ENCODE results near the gene NISCH.

The NISCH gene

DNA sequence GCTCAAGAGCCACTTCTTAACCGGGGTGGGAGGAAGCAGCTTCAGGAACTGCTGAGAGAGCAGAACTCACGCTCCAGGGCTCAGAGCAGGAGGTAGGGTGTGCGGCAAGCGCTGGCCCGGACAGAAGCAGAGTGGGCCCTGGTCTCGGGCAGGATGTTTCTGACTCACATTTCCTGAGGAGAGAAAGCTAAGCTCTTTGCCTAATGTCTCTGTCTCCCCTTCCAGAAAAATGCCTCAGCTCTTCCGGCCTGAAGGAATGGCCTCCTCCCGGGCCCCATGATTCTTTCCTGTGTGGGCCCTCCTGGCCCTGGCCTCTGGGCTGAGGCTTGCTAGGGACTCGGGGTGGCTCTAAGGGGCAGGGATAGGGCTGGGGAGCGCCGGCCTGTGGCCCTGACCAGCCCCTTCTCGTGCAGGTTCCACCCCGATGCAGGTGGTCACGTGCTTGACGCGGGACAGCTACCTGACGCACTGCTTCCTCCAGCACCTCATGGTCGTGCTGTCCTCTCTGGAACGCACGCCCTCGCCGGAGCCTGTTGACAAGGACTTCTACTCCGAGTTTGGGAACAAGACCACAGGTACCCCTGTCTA is 35.6 kb downstream of the NISCH start:
- DNase-seq = no peak

DNA sequence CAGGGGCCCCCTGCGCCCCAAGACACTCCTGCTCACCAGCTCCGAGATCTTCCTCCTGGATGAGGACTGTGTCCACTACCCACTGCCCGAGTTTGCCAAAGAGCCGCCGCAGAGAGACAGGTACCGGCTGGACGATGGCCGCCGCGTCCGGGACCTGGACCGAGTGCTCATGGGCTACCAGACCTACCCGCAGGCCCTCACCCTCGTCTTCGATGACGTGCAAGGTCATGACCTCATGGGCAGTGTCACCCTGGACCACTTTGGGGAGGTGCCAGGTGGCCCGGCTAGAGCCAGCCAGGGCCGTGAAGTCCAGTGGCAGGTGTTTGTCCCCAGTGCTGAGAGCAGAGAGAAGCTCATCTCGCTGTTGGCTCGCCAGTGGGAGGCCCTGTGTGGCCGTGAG is 36.7 kb downstream of the NISCH start:
- DNase-seq = no peak

DNA sequence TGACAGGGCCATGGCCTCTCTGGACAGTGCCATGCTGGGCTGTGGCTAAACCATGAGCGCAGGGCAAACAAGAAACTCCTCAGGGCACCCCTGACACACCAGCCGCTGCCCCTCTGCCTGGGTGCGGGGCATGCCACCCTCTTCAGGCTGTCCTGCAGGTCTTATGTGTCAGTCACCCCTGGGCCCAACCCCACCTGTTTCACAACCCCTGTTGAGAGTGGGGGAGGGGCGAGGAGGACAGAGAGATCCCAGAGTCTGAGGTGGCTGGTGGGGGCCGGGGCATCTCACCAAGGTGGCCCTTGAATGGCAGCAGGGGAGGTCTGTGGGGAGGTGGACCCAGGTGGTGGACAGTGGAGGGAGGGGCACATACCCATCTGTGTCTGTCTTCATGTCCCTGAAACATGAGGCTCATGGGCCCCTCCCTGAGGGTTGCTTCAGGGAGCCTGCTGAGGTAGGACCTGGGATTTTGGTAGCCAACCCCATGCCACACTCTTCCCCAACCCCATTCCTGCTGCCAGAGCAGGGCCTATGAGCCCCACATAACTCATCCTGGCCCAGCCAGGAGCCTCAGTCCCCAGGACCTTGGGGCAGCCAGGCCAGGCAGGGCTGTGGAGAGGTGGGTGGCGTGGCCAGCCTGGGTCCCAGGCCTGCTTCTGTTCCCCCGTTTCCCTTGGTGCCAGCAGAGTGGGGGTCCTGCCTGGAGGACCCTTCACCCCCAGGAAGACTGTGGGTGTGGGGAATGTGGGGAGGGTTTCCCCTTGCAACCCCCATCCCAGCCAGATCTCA is 38.0 kb downstream of the NISCH start:
- no peak for DNase-seq

DNA sequence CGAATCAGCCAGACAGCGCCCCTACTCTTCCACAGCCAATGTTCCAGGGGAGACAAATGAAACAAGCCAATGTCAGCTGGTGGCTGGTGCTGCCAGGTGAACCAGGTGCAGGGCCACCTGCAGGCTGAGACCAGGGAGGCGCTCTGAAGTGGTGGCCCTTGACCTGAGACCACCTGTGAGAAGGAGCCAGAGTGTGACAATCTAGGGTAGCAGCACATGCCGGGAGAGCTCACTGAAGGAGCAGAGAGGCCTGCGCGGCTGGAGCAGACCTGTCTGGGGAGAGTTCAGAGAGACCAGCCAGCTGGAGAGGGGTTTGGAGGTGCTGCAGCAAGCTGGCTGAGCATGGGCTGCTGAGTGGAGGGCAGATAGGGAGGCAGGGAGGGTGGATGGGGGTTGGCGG is 39.0 kb downstream of the NISCH start:
- DNase-seq = no peak

DNA sequence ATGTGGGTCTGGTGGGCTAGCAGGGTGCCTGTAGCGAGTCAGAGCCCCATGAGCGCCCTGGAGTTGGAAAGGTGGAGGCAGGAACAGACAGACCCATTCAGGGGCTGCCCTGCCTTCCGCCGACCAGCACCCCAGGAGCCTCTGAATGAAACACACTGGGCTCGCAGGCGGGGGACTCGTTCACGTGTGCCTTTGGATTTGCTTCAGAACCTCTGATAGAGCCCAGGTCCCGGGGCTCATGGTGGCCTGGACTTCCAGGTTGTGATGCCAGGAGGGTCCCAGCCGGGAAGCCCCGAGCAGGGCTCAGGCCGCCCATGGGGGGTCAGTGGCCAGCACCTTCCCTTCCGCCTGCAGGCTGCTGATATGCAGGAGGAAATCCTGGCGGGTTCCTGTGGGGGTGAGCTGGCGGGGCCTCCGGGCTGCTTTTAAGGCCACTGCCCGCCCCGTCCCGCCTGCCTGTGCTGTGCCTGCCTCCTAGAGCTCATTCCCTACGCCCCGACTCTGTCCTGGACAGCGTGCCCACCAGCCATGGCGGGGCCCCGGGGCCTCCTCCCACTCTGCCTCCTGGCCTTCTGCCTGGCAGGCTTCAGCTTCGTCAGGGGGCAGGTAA is 39.6 kb downstream of the NISCH start, which contains the start of gene STAB1:
Gene STAB1, plus strand, starts transcription at position 453 of the 610 bp plus-strand sequence. Its CDS starts 76 bp downstream, at position 529.
- DNase-seq = no peak

DNA sequence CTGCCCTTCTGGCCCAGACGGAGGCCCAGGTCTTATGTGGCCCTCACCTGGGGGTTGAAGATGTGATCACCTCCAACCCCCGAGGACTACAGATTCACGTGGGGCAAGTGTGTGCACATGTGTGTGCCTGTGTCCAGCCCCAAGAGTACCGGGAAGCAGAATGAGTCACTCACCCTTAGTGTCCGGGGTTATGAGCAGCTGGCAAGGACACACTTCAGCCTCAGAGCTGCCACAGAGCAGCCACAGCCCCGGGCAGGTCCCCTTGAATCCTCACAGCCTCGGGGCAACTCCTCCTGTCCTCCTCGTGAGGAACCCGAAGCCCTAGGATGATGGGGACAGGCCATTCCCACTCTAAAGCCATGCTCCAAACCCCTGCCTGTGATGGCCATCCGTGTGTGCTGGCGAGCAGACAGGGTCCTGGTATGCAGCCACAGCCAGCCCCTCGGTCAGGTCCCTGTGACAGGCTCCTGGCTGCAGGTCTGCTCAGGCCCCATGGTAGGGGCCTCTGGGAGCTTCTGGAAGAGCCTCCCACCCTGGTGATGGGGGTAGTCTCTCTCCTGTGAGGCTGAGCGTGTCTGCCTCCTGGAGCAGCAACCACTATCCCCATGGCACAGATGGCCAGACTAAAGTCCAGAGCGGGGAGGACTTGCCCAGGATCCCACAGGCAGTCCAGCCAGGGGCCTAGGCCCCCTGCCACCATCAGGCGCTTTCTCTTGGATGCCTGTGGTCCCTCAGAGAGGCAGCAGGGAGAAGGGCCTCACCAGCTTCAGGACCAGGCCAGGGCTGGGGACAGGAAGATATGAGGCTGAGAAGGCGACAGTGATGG is 40.6 kb downstream of the NISCH start:
- DNase-seq = no peak

DNA sequence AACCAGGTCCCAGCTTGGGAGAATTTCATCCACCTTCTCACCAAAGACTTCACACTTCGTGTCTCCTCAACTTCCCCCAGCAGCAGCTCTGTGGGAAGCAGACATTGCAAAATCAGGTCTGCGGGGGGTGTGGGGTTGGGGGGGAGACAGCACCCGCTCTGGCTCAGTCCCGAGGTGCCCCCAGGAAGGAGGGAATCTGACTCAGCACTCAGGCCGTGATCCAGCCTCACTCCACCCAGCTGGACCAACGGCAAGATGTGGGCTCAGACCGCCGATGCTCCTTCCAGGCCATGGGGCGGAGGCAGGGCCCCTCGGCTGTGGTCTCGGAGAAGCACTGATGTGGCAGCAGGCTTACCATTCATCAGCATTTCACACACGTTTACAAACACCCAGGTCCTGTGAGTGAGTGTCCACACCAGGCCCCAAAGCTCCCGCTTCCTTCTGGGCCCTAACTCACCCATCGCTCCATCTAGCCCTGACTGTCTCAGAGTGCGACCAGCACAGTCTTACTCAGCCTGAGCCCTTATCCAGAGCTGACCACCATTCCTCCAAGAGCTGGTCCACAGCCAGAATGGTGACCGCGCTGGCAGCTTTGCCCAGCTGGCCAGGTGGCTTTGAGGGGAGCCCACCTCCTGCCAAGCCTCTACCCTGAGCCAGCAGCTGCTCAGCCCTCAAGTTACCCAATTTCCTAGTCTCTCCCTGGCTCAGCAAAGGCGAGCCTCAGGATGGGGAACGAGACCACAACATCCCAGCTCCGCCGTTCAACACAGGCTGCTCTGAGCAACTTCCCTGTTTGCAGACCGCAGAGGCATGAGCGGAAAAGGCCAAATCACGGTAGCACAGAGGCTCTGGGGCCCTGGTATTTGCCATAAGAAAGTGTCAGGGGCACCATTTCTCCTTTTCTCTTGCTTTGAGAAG is 43.0 kb downstream of the NISCH start:
- DNase-seq = no peak

DNA sequence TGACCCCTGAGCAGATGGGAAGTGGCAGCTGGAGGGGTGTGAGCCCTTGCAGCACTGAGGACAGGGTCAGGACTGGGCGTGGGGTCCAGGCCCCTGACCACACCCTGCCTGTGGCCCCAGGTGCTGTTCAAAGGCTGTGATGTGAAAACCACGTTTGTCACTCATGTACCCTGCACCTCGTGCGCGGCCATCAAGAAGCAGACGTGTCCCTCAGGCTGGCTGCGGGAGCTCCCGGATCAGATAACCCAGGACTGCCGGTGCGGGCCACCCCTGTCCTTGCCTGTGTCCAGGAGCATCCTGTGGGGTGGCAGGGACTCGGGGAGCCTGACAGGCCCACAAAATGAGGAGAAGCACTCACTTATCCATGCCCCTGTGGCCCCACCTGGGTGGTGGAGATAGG is 45.6 kb downstream of the NISCH start:
- DNase-seq = no peak

DNA sequence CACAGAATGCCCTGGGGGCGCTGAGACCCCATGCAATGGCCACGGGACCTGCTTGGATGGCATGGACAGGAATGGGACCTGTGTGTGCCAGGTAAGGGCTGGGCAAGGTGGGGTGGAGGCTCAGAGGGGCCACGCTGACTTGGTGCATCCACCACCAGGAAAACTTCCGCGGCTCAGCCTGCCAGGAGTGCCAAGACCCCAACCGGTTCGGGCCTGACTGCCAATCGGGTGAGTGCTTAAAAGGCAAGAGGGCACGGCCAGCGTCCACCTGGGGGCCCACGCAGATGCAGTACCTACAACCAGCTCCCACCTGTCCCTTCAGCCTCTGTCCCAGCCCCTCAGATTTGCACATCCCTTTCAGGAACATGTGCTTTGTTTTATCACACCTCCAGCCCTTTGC is 46.6 kb downstream of the NISCH start:
- no peak for DNase-seq

DNA sequence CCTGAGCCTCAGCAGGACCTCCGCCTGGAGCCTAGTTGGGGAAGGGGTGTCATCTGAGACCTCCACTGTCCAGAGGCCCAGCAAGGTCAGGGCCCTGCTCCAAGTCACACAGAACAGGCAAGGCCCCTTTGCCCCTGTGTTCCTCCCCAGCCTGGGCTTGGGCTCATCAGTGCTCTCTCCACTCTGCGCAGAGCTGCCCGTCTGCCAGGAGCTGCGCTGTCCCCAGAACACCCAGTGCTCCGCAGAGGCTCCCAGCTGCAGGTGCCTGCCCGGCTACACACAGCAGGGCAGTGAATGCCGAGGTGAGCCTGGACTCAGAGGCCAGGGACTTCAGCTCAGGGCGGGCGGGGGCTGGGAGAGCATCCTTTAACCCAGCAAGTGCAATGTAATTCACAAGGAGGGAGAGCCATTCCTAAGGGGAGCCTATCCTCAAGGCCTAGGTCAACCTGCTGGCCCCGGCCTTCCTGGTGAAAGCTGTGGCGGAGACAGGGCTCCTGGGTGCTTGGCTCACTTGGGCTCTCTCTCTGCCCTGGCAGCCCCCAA is 47.5 kb downstream of the NISCH start:
- no peak for DNase-seq

DNA sequence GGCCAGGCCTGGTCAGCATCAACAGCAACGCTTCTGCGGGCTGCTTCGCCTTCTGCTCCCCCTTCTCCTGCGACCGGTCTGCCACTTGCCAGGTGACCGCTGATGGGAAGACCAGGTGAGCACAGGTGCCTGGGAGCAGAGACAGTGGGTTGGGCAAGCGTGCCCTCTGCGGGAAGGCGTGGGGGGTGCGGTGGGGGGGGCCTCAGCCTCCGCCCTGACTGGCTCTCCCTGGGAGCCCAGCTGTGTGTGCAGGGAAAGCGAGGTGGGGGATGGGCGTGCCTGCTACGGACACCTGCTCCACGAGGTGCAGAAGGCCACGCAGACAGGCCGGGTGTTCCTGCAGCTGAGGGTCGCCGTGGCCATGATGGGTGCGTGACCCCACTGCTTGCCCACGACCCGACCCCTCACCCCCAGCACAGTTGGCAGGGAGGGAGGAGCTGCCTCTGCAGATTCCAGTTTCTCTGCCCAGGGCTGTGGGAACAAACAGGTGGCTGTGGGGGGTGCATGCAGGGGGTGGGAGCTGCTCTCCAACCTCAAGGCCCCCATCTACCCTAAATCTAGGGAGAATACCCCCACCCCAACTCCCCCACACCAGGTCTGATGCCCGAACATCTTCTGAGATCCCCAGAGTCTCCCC is 48.5 kb downstream of the NISCH start:
- no peak for DNase-seq

DNA sequence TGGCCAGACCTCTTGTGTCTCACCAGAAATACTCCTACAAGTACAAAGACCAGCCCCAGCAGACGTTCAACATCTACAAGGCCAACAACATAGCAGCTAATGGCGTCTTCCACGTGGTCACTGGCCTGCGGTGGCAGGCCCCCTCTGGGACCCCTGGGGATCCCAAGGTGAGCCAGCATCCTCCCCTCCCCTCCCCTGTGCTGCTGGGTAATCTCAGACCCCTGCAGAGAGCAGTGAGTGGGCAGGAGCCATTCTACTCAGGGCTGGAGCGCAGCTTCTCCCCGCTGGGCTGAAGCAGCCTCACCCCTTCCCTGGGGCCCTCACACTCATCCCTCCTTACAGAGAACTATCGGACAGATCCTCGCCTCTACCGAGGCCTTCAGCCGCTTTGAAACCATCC is 49.6 kb downstream of the NISCH start:
- no peak for DNase-seq

DNA sequence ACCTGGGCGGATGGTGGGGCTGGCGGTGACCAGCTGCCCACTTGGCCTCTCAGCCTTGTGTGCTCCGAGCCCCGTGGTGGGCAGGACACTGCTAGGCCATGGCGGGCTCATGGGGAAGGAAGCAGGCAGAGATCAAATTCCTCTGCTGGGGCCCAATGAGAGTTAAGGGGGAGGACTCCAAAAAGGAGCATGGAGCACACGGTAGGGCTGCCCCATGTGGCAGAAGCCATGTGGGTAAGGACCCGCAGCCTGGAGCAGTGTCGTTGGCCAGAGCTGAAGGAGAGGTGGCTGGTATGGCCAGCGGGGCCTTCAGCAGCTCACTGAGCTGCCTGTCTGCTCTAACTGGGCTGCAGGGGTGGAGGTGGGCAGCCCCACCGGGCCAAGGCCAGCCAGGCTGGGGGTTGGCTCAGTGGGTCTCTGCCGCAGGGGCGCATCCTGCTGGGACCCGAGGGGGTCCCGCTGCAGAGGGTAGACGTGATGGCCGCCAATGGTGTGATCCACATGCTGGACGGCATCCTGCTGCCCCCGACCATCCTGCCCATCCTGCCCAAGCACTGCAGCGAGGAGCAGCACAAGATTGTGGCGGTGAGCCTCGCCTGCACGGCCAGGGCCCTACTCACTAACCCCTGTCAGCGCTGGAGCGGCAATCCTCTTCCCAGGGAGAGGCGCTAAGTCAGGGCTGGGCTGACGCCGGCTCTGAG is 51.0 kb downstream of the NISCH start:
- no peak for DNase-seq

DNA sequence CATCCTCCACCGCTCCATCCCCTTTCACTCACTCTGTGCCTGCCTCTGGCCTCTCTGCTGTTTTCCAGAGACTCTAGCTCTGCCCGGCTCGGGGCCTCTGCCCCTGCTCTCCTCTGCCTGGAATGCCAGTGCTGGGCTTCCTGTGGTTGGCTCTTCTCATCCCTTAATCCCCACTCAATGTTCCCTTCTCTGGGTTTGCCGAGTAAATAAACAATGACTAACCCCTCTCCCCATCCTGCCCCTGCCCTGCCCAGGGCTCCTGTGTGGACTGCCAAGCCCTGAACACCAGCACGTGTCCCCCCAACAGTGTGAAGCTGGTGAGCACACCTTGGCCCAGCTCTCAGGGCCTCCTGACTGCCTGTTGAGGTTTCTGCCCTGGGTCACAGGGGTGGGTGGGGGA is 52.0 kb downstream of the NISCH start:
- no peak for DNase-seq

DNA sequence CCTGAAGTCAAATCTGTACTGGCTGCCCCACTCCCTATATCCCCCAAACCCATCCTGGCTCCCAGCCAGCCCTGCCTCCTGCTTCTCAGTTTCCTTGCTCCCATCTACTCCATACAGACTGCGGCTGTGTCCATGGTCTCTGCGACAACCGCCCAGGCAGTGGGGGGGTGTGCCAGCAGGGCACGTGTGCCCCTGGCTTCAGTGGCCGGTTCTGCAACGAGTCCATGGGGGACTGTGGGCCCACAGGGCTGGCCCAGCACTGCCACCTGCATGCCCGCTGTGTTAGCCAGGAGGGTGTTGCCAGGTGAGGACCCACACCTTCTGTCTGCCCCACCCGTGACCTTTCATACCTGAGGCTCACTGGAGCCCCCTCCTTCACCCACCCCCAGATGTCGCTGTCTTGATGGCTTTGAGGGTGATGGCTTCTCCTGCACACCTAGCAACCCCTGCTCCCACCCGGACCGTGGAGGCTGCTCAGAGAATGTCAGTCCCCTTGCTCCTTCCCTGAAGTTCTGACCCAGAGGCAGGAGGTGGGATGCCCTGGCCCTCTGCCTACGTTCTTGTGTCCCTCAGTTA is 54.4 kb downstream of the NISCH start:
- no peak for DNase-seq

DNA sequence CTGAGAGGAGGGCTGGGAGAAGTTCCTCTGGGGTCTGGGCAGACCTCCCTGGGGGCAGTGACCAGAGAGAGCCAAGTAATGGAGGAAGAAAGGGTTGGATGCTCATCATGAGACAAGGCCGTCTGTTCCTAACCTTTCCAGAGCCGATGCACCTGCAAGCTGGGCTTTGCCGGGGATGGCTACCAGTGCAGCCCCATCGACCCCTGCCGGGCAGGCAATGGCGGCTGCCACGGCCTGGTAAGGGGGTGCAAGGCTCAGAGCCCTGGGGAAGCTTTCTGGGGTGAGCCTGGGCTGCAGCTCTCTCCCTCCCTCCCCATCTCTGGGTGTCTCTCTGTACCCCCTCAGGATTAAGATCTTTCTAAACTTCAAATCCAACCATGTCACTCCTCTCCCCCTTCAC is 56.1 kb downstream of the NISCH start:
- no peak for DNase-seq

DNA sequence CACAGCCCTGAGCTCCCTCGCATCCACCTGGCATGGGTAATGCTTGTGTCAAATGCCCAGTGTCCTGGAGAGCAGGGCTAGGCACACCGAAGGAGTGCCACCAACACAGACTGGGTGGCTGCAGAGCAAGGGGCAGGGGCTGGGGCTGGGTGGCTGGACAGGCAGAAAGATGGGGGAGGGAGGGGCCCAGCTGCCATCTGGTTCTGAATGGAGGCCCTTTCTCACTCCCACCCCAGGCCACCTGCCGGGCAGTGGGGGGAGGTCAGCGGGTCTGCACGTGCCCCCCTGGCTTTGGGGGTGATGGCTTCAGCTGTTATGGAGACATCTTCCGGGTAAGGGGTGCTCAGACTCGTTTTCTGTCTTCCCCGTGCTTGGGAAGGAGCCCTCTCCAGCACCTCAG is 56.7 kb downstream of the NISCH start:
- no peak for DNase-seq

DNA sequence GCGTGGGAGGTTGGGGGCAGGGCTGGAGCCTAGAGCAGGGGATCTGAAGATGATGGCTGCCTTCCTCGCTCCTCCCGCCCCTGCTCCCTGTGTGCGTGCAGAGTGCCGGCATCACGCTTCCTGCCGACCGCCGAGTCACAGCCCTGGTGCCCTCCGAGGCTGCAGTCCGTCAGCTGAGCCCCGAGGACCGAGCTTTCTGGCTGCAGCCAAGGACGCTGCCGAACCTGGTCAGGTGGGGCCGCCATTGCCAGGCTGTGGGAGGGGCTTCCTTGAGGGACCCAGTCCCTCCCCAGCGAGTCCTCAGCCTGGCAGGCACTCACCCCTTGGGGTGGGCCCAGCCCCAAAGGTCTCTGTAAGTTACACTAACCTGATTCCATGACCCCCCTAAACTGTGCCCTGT is 57.3 kb downstream of the NISCH start:
- no peak for DNase-seq

DNA sequence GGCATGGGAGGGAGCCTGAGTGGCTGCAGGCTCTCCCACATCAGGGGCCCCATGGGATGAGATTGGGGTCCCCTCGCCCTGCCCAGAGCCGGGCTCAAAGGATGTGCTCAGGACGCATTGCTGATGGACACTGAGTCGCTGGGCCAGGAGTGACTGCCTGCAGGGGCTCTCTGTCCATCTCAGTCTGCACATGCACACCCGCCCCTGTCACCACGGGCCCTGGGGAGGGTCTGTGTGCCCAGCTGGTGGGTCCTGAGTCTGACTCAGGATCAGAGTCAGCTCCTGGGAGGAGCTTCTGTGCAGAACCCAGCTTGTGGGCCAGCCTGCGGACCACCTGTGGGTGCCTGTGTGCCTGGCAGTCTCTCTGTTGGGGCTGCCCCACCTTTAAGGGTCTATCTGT is 57.9 kb downstream of the NISCH start:
- no peak for DNase-seq

DNA sequence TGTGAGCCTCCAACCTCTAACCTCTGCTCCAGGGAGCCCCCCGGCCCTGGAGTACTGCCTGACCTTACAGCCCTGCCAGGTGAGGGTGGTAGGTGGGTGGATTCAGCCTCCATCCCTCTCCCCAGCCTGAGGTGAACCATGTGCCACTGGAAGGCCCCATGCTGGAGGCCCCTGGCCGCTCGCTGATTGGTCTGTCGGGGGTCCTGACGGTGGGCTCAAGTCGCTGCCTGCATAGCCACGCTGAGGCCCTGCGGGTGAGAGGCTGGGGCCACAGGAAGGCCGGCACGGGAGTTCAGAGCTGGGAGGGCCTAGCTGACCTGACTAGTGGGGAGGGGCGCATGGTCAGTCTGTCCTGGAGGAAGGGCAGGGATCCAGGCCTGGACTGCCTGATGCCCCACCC is 59.2 kb downstream of the NISCH start:
- DNase-seq = no peak

DNA sequence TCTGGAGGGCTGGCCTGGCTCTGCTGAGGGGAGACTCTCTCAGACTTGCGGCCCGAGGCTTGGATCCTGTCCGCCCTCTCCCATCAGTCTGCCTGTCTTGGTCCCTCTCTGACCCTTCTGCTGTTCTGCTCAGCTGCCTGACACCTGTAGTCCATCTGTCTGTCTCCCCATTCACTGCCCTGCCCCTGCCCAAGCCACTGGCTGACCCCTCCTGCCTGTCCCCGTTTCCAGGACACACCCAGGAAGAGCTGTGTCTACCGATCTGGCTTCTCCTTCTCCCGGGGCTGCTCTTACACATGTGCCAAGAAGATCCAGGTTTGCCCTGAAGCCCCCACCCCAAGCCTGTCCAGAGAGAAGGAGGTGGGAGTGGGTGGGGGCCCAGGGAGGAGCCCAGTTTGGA is 59.8 kb downstream of the NISCH start:
- DNase-seq = no peak
